OCI-LY3 (cell line): ENCODE results near the gene KIF2A.

ENCODE experiments used
- H2AFZ ChIP-seq: fragments of 200-600, 300-600 bp; shearing (Covaris generic); 2 replicates; pipeline ENCODE4 v1.6.0; 2014; ENCODE audit warnings: antibody characterized with exemption, low read depth, low read length
- H3K27ac ChIP-seq: fragments of 200-600, 300-600 bp; sonication (generic); 2 replicates; pipeline ENCODE4 v1.5.1; 2014; ENCODE audit warnings: mild to moderate bottlenecking, low read length, moderate library complexity, mixed read lengths
- H3K27me3 ChIP-seq: fragments of 200-600, 300-600 bp; sonication (generic); 2 replicates; pipeline ENCODE4 v1.6.1; 2014; ENCODE audit warnings: low read depth, low read length, mixed read lengths
- H3K36me3 ChIP-seq: fragments of 200-600, 300-600 bp; sonication (generic); replicated peaks from 2 replicates; pipeline ENCODE3; 2014; ENCODE audit warnings: low read depth, low read length, mixed read lengths
- H3K4me1 ChIP-seq: fragments of 300-600, 200-600 bp; sonication (generic); 2 replicates; pipeline ENCODE4 v1.6.1; 2014; ENCODE audit warnings: low read length, mixed read lengths
- H3K4me2 ChIP-seq: fragments of 200-600, 300-600 bp; sonication (generic); 2 replicates; pipeline ENCODE4 v1.6.1; 2014; ENCODE audit warnings: low read length, mixed read lengths
- H3K4me3 ChIP-seq: fragments of 300-600, 200-600 bp; sonication (generic); 2 replicates; pipeline ENCODE4 v1.5.1; 2014; ENCODE audit warnings: antibody characterized with exemption, mild to moderate bottlenecking, low read length, moderate library complexity
- H3K79me2 ChIP-seq: fragments of 300-600, 200-600 bp; shearing (Covaris generic); 2 replicates; pipeline ENCODE4 v1.6.1; 2014; ENCODE audit warnings: mild to moderate bottlenecking, low read length, mixed read lengths
- H3K9ac ChIP-seq: fragments of 300-600, 200-600 bp; shearing (Covaris generic); 2 replicates; pipeline ENCODE4 v1.6.0; 2014; ENCODE audit warnings: mild to moderate bottlenecking, low read length, moderate library complexity
- H3K9me3 ChIP-seq: fragments of 200-600, 300-600 bp; shearing (Covaris generic); 2 replicates; pipeline ENCODE4 v1.6.1; 2014; ENCODE audit warnings: low read length, mixed read lengths; ENCODE audit not compliant: insufficient read depth
- H4K20me1 ChIP-seq: fragments of 200-600, 300-600 bp; sonication (generic); 2 replicates; pipeline ENCODE4 v1.6.1; 2016; ENCODE audit warnings: low read length, mixed read lengths; ENCODE audit not compliant: insufficient read depth
- CTCF ChIP-seq: fragments of 200-600, 300-600 bp; sonication (generic); IDR thresholded peaks from 2 replicates; pipeline ENCODE4 v1.5.1; 2014; ENCODE audit warnings: antibody characterized with exemption, low read length, low read depth
- EZH2phosphoT487 ChIP-seq: fragments of 200-600 bp; shearing (Covaris generic); IDR thresholded peaks from 2 replicates; pipeline ENCODE4 v1.6.1; 2018; ENCODE audit warnings: antibody characterized with exemption, mixed run types, low read depth

KIF2A gene

GRCh38 chr5:62315376-62316175 is 9.6 kb downstream of the KIF2A start:
- TF ChIP-seq EZH2phosphoT487 (no peak), CTCF (no peak)
- H3K27me3 ChIP-seq: no peaks in the 10 kb centered on the region
- no peak overlapping the region for H3K27ac ChIP-seq
- H2AFZ ChIP-seq: no peak overlapping the region
- H3K36me3 ChIP-seq: no peaks in the 10 kb centered on the region
- no peak overlapping the region for H3K9ac ChIP-seq
- no peak overlapping the region for H3K4me3 ChIP-seq
- peaks cover 99% of the 10 kb centered on the region for H3K79me2 ChIP-seq
- peaks cover 92% of the 10 kb centered on the region for H4K20me1 ChIP-seq
- no peaks in the 10 kb centered on the region for H3K9me3 ChIP-seq
- H3K4me1 ChIP-seq: peaks cover 1% of the 10 kb centered on the region; the same call in 1 of the 2 replicates
- H3K4me2 ChIP-seq: no peak overlapping the region

- H2AFZ ChIP-seq: no peak overlapping the region
- no peaks in the 10 kb centered on the region for H3K27me3 ChIP-seq
- H3K9ac ChIP-seq: no peak overlapping the region
- no peak overlapping the region for H3K4me2 ChIP-seq
- peaks cover 91% of the 10 kb centered on the region for H4K20me1 ChIP-seq
- H3K4me1 ChIP-seq: no peaks in the 10 kb centered on the region
- peaks cover 99% of the 10 kb centered on the region for H3K79me2 ChIP-seq
- H3K4me3 ChIP-seq: no peak overlapping the region
- TF ChIP-seq EZH2phosphoT487 (no peak), CTCF (no peak)
- H3K27ac ChIP-seq: no peak overlapping the region
- no peaks in the 10 kb centered on the region for H3K36me3 ChIP-seq
- no peaks in the 10 kb centered on the region for H3K9me3 ChIP-seq
Measured at GRCh38 chr5:62316176-62316502, 10.1 kb downstream of the KIF2A start.

GRCh38 chr5:62317810-62318209 is 11.8 kb downstream of the KIF2A start:
- H3K4me1 ChIP-seq: no peaks in the 10 kb centered on the region
- no peak overlapping the region for H3K4me2 ChIP-seq

GRCh38 chr5:62322484-62322883 is 16.5 kb downstream of the KIF2A start:
- Histone ChIP-seq H3K9me3 (no peaks in the 10 kb centered on the region), H3K27ac (no peak overlapping the region), H3K36me3 (no peaks in the 10 kb centered on the region), H3K4me1 (peaks cover 10% of the 10 kb centered on the region), H4K20me1 (peaks cover 77% of the 10 kb centered on the region), H3K4me2 (no peak overlapping the region), H2AFZ (no peak overlapping the region), H3K79me2 (peaks cover 94% of the 10 kb centered on the region), H3K27me3 (no peaks in the 10 kb centered on the region), H3K9ac (no peak overlapping the region), H3K4me3 (no peak overlapping the region)
- no peak for TF ChIP-seq CTCF
- no peak for TF ChIP-seq EZH2phosphoT487

More at GRCh38 chr5:62317810-62318209, 11.8 kb downstream of the KIF2A start:
- Histone ChIP-seq H3K79me2 (peaks cover 99% of the 10 kb centered on the region), H3K36me3 (no peaks in the 10 kb centered on the region), H3K9me3 (no peaks in the 10 kb centered on the region), H3K9ac (no peak overlapping the region), H3K27me3 (no peaks in the 10 kb centered on the region), H3K4me3 (no peak overlapping the region), H3K27ac (no peak overlapping the region), H2AFZ (no peak overlapping the region), H4K20me1 (peaks cover 88% of the 10 kb centered on the region)
- TF ChIP-seq EZH2phosphoT487 (no peak), CTCF (no peak)
